ENCODE data around the gene KCTD5. TPM values are rescaled to one million over a fixed set of nuclear protein-coding genes. Genes with fewer than 3 reads are reported as not detected.
"Not testable (repeated sequence)": the region's sequence is repeated elsewhere in the genome, so short reads cannot be mapped to it uniquely, and the experiment has no call there.

Gene KCTD5
- total RNA-seq, 1 experiment from 2014 or later = 42.1 TPM

DNA sequence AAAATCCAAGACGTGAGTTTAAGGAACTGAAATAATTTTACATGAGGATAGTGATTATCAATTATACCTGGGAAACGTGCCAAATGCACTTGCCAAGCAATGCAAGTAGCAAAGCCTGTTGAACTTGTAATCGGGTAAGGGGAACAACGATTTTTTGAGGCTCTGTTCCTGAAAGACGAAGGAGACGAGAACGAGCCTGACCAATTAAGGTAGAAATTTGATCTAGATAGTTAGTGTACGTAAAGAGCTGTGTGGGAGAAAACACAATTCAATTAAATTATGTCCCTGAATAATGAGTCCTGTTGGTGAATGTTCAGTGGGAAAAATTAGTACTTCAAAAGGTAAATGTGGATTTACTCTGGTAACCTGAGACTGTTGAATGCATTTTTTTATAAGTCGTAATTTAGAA is 17.7 kb upstream of the KCTD5 start:
- no peak for TF ChIP-seq EZH2phosphoT487 (IDR thresholded peaks at IDR 0.05; ENCODE audit: borderline replicate concordance)
- TF ChIP-seq, protein P1, sequence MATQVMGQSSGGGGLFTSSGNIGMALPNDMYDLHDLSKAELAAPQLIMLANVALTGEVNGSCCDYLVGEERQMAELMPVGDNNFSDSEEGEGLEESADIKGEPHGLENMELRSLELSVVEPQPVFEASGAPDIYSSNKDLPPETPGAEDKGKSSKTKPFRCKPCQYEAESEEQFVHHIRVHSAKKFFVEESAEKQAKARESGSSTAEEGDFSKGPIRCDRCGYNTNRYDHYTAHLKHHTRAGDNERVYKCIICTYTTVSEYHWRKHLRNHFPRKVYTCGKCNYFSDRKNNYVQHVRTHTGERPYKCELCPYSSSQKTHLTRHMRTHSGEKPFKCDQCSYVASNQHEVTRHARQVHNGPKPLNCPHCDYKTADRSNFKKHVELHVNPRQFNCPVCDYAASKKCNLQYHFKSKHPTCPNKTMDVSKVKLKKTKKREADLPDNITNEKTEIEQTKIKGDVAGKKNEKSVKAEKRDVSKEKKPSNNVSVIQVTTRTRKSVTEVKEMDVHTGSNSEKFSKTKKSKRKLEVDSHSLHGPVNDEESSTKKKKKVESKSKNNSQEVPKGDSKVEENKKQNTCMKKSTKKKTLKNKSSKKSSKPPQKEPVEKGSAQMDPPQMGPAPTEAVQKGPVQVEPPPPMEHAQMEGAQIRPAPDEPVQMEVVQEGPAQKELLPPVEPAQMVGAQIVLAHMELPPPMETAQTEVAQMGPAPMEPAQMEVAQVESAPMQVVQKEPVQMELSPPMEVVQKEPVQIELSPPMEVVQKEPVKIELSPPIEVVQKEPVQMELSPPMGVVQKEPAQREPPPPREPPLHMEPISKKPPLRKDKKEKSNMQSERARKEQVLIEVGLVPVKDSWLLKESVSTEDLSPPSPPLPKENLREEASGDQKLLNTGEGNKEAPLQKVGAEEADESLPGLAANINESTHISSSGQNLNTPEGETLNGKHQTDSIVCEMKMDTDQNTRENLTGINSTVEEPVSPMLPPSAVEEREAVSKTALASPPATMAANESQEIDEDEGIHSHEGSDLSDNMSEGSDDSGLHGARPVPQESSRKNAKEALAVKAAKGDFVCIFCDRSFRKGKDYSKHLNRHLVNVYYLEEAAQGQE (IDR thresholded peaks at IDR 0.05; ENCODE audit: low read depth) = no peak
- TF ChIP-seq, protein P2, sequence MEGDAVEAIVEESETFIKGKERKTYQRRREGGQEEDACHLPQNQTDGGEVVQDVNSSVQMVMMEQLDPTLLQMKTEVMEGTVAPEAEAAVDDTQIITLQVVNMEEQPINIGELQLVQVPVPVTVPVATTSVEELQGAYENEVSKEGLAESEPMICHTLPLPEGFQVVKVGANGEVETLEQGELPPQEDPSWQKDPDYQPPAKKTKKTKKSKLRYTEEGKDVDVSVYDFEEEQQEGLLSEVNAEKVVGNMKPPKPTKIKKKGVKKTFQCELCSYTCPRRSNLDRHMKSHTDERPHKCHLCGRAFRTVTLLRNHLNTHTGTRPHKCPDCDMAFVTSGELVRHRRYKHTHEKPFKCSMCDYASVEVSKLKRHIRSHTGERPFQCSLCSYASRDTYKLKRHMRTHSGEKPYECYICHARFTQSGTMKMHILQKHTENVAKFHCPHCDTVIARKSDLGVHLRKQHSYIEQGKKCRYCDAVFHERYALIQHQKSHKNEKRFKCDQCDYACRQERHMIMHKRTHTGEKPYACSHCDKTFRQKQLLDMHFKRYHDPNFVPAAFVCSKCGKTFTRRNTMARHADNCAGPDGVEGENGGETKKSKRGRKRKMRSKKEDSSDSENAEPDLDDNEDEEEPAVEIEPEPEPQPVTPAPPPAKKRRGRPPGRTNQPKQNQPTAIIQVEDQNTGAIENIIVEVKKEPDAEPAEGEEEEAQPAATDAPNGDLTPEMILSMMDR (IDR thresholded peaks at IDR 0.05 in 2 of 3, conservative IDR thresholded peaks at IDR 0.05 in 1 of 3; ENCODE audit: borderline replicate concordance in 1 of 3, insufficient read depth in 1 of 3, low read depth in 2 of 3, low read length in 2 of 3) = no peak
- no peak for TF ChIP-seq CBX3 (IDR thresholded peaks at IDR 0.05; ENCODE audit: low read depth)
- TF ChIP-seq FOSL1 (IDR thresholded peaks at IDR 0.05; ENCODE audit: low read depth) = no peak
- TF ChIP-seq, protein P3, sequence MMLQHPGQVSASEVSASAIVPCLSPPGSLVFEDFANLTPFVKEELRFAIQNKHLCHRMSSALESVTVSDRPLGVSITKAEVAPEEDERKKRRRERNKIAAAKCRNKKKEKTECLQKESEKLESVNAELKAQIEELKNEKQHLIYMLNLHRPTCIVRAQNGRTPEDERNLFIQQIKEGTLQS (IDR thresholded peaks at IDR 0.05) = no peak
- no peak for TF ChIP-seq ZFX (IDR thresholded peaks at IDR 0.05)
- no peak for TF ChIP-seq RAD21 (IDR thresholded peaks at IDR 0.05; ENCODE audit: low read depth)
- TF ChIP-seq TCF7L2 (IDR thresholded peaks at IDR 0.05; ENCODE audit: borderline replicate concordance, extremely low read depth, insufficient read depth, insufficient read length) = no peak
- H3K27me3 ChIP-seq (ENCODE audit: insufficient read depth, low read length) = no peaks in the 10 kb centered on the region
- H2AFZ ChIP-seq (ENCODE audit: low read depth, low read length, poor library complexity, severe bottlenecking) = no peak overlapping the region
- H3K4me2 ChIP-seq (ENCODE audit: low read length) = no peak overlapping the region
- H3K27ac ChIP-seq (ENCODE audit: low read depth, low read length) = no peak overlapping the region
- no peaks in the 10 kb centered on the region for H3K4me1 ChIP-seq (ENCODE audit: control insufficient read depth in 1 of 2, insufficient read depth in 2 of 2, low read length in 2 of 2)
- H3K36me3 ChIP-seq (ENCODE audit: control insufficient read depth in 1 of 2, insufficient read depth in 2 of 2, low read length in 2 of 2) = no peaks in the 10 kb centered on the region; a peak in 1 of 4 replicates
- H3K9me2 ChIP-seq (ENCODE audit: insufficient read depth) = no peaks in the 10 kb centered on the region
- no TSS peak for BruUV-seq (replicated peaks)
- H3K4me3 ChIP-seq (replicated peaks in 1 of 2; ENCODE audit: low read depth in 1 of 2, low read length in 2 of 2) = no peak overlapping the region
- H3K9me3 ChIP-seq (ENCODE audit: control insufficient read depth in 1 of 2, insufficient read depth in 1 of 2, low read depth in 1 of 2, low read length in 2 of 2) = no peaks in the 10 kb centered on the region
- ChIA-PET POLR2A (no interaction called here), RAD21 (ENCODE audit: low non-redundant PET in 1 of 2, low total read pairs in 2 of 2, uncharacterized antibody in 2 of 2, unreplicated experiment in 2 of 2) (no interaction called here), CTCF (no interaction called here)
- ATAC-seq = no peak
- H3K79me2 ChIP-seq (ENCODE audit: insufficient read depth, low read length) = no peaks in the 10 kb centered on the region
- intact Hi-C loops (cut with micrococcal nuclease) = no loop called here
- no peaks in the 10 kb centered on the region for H4K20me1 ChIP-seq (ENCODE audit: insufficient read depth)
- no peak for DNase-seq (ENCODE audit: low read depth, low spot score)
- H3K9ac ChIP-seq (ENCODE audit: low read length) = no peak overlapping the region

DNA sequence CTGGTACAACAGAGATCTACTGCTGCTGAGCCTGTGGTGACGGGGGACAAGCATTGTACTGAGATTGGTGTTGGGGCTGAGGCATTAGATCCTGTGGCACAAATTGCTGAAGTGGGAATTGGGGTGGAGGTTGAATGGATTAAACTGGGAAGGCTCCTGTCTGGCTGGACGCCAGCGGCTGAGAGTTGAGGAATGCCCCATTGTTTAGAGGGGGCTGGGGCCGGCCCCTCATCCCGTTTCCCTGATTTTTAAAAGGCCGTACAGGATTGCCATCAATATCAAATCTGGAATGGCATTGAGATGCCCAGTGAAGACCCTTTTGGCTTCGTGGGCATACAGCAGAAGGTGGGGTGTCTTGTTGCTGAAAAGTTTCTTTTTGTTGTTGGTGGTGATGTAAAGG is 15.7 kb upstream of the KCTD5 start:
- ATAC-seq; H3K27ac ChIP-seq (ENCODE audit: low read depth, low read length); BruUV-seq (replicated peaks); H2AFZ ChIP-seq (ENCODE audit: low read depth, low read length, poor library complexity, severe bottlenecking); RAD21 ChIA-PET (ENCODE audit: low non-redundant PET in 1 of 2, low total read pairs in 2 of 2, uncharacterized antibody in 2 of 2, unreplicated experiment in 2 of 2); H3K36me3 ChIP-seq (ENCODE audit: control insufficient read depth in 1 of 2, insufficient read depth in 2 of 2, low read length in 2 of 2); H3K4me3 ChIP-seq (replicated peaks in 1 of 2; ENCODE audit: low read depth in 1 of 2, low read length in 2 of 2); DNase-seq (ENCODE audit: low read depth, low spot score); POLR2A ChIA-PET; H4K20me1 ChIP-seq (ENCODE audit: insufficient read depth); intact Hi-C loops (cut with micrococcal nuclease); H3K27me3 ChIP-seq (ENCODE audit: insufficient read depth, low read length); H3K79me2 ChIP-seq (ENCODE audit: insufficient read depth, low read length); H3K9me2 ChIP-seq (ENCODE audit: insufficient read depth); CTCF ChIA-PET; H3K4me1 ChIP-seq (ENCODE audit: control insufficient read depth in 1 of 2, insufficient read depth in 2 of 2, low read length in 2 of 2); H3K4me2 ChIP-seq (ENCODE audit: low read length); H3K9ac ChIP-seq (ENCODE audit: low read length); H3K9me3 ChIP-seq (ENCODE audit: control insufficient read depth in 1 of 2, insufficient read depth in 1 of 2, low read depth in 1 of 2, low read length in 2 of 2): not testable (repeated sequence)
